Parathyroid adenoma (tissue), 2 donors: ENCODE results near the gene FNIP1.

Source experiments
- H2AFZ ChIP-seq: fragments of 300-600 bp; sonication (generic); one replicate; pipeline ENCODE4 v1.7.0; 2017; ENCODE audit warnings: antibody characterized with exemption, mild to moderate bottlenecking
- H3K27ac ChIP-seq: fragments of 300-600 bp; sonication (generic); one replicate; pipeline ENCODE4 v1.7.0; 2017
- H3K27me3 ChIP-seq: fragments of 300-600 bp; sonication (generic); one replicate; pipeline ENCODE4 v1.7.0; 2017; ENCODE audit warnings: low read length; ENCODE audit not compliant: control insufficient read depth, insufficient read depth
- H3K36me3 ChIP-seq: fragments of 300-600 bp; sonication (generic); one replicate; pipeline ENCODE4 v1.7.0; 2017; ENCODE audit warnings: low read length; ENCODE audit not compliant: control insufficient read depth, insufficient read depth
- H3K4me1 ChIP-seq: fragments of 300-600 bp; sonication (generic); one replicate; pipeline ENCODE4 v1.7.0; 2017; ENCODE audit warnings: control low read depth
- H3K4me2 ChIP-seq: fragments of 300-600 bp; sonication (generic); one replicate; pipeline ENCODE4 v1.7.0; 2017; ENCODE audit warnings: low read length
- H3K4me3 ChIP-seq: fragments of 300-600 bp; sonication (generic); one replicate; pipeline ENCODE4 v1.7.0; 2017; ENCODE audit warnings: low read depth, low read length
- H3K79me2 ChIP-seq: fragments of 300-600 bp; sonication (generic); one replicate; pipeline ENCODE4 v1.7.0; 2017; ENCODE audit warnings: control low read depth
- H3K9ac ChIP-seq: fragments of 300-600 bp; sonication (generic); one replicate; pipeline ENCODE4 v1.7.0; 2017; ENCODE audit warnings: mild to moderate bottlenecking
- H3K9me3 ChIP-seq: fragments of 300-600 bp; sonication (generic); one replicate; pipeline ENCODE4 v1.7.0; 2017; ENCODE audit warnings: low read length; ENCODE audit not compliant: control insufficient read depth
- TF ChIP-seq, protein P1 (sequence below): fragments of 300-600 bp; sonication (generic); IDR thresholded peaks from one replicate; pipeline ENCODE4 v1.7.0; 2017; ENCODE audit warnings: antibody characterized with exemption, mild to moderate bottlenecking
- donor health status: primary hyperparathyroidism.

FNIP1 gene

DNA sequence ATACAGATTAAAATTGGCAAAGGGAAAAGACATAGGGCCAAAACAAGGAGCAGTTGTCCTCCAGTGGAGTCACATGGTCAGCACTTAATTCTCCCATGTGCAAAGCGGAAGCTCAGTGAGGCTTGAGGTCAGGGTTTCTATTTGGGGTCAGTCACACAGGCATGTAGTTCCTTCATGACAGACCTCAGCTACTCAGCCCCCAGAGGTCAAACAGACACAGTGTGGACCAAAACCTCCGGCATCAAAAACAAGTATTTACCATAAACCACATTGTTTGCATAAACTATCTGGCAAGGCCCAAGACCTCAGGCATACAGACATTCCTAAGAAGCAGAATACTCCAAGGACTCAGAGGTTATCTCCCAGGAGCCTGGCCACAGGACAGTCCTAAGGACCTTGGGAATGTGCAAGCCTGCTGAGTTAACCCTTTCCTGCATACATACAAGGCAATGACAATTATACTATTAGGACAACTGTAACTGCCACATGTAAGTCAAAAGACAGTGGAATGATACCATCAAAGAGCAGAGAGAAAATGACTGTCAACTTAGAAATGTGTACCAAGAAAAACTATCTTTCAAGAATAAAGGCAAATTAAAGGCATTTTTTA, 28.7 kb upstream of the FNIP1 start:
- no peaks in the 10 kb centered on the region for H3K79me2 ChIP-seq
- TF ChIP-seq, protein P1, sequence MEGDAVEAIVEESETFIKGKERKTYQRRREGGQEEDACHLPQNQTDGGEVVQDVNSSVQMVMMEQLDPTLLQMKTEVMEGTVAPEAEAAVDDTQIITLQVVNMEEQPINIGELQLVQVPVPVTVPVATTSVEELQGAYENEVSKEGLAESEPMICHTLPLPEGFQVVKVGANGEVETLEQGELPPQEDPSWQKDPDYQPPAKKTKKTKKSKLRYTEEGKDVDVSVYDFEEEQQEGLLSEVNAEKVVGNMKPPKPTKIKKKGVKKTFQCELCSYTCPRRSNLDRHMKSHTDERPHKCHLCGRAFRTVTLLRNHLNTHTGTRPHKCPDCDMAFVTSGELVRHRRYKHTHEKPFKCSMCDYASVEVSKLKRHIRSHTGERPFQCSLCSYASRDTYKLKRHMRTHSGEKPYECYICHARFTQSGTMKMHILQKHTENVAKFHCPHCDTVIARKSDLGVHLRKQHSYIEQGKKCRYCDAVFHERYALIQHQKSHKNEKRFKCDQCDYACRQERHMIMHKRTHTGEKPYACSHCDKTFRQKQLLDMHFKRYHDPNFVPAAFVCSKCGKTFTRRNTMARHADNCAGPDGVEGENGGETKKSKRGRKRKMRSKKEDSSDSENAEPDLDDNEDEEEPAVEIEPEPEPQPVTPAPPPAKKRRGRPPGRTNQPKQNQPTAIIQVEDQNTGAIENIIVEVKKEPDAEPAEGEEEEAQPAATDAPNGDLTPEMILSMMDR: no peak
- H3K36me3 ChIP-seq: no peaks in the 10 kb centered on the region
- H2AFZ ChIP-seq: no peak overlapping the region
- no peaks in the 10 kb centered on the region for H3K9me3 ChIP-seq
- H3K4me1 ChIP-seq: no peaks in the 10 kb centered on the region
- H3K9ac ChIP-seq: no peak overlapping the region
- no peaks in the 10 kb centered on the region for H3K27me3 ChIP-seq
- H3K4me2 ChIP-seq: no peak overlapping the region
- no peak overlapping the region for H3K4me3 ChIP-seq
- H3K27ac ChIP-seq: no peak overlapping the region

DNA sequence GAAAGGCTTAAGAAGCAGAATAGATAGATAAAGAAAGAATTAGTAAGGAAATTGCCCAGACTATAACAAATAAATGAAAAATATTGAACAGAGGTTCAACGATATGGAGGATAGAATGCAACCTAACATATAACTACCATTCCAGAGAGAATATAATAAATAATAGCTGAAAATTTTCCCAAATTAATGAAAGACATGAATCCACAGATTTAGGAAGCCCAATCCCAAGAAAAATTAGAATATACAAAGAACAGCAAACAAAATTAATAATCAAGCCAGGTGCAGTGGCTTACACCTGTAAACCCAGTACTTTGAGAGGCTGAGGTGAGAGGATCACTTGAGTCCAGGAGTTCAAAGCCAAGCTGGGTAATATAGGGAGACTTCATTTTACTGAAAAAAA, 27.8 kb upstream of the FNIP1 start:
- no peak overlapping the region for H3K27ac ChIP-seq
- no peak overlapping the region for H3K4me2 ChIP-seq
- no peaks in the 10 kb centered on the region for H3K79me2 ChIP-seq
- no peaks in the 10 kb centered on the region for H3K27me3 ChIP-seq
- H3K4me3 ChIP-seq: no peak overlapping the region
- TF ChIP-seq, protein P1: no peak
- no peaks in the 10 kb centered on the region for H3K4me1 ChIP-seq
- H3K9me3 ChIP-seq: no peaks in the 10 kb centered on the region
- H3K9ac ChIP-seq: no peak overlapping the region
- H2AFZ ChIP-seq: no peak overlapping the region
- H3K36me3 ChIP-seq: no peaks in the 10 kb centered on the region

DNA sequence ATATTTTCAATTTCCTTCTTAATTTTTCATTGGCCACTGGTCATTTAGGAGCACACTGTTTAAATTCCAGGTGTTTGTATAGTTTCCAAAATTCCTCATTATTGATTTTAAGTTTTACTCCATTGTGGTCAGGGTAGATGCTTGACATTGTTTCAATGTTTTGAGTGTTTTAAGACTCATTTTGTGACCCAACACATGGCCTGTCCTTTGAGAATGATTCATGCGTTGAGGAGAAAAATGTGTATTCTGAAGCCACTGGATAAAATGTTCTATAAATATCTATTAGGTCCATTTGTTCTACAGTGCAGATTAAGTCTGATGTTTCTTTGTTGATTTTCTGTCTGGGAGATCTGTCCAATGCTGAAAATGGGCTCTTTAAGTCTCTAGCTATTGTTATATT, 24.4 kb upstream of the FNIP1 start:
- H3K36me3 ChIP-seq: no peaks in the 10 kb centered on the region
- TF ChIP-seq, protein P1: no peak
- no peaks in the 10 kb centered on the region for H3K4me1 ChIP-seq
- no peak overlapping the region for H3K9ac ChIP-seq
- H3K27me3 ChIP-seq: no peaks in the 10 kb centered on the region
- no peak overlapping the region for H3K4me2 ChIP-seq
- no peaks in the 10 kb centered on the region for H3K79me2 ChIP-seq
- H2AFZ ChIP-seq: no peak overlapping the region
- no peak overlapping the region for H3K27ac ChIP-seq
- no peak overlapping the region for H3K4me3 ChIP-seq
- no peaks in the 10 kb centered on the region for H3K9me3 ChIP-seq

DNA sequence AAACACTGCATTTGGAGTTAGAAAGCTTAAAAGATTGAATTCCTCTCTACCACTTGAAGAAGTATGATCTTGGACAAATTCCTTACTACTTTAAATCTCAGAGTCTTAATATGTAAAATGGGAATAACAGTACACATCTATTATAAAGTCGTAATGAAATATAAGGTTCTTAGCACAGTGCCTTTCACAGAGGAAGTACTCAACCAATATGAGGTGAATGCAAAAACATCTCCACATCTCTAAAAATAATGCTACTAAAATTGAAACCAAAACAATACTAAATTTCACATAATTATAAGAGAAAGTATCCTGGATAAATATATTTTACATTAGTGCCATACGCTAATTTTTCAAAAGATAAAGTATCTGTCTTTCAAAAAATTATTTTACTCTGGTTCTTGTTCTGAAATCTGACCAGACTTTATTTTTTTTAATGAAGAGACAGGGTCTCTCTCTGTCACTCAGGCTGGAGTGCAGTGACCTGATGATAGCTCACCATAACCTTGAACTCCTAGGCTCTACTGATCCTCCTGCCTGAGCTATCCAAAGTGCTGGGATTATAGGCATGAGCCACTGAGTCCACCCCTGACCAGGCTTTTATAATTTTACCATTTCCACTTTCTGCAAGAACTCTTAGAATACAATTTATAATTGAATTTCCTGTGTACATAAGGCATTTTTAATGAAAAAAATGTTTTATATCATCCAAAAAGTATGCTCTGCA, 21.3 kb upstream of the FNIP1 start:
- Histone ChIP-seq H3K27ac (no peak overlapping the region), H3K27me3 (no peaks in the 10 kb centered on the region), H3K4me1 (no peaks in the 10 kb centered on the region), H3K9ac (no peak overlapping the region), H3K4me3 (no peak overlapping the region), H3K36me3 (no peaks in the 10 kb centered on the region), H3K79me2 (no peaks in the 10 kb centered on the region), H3K9me3 (no peaks in the 10 kb centered on the region), H3K4me2 (no peak overlapping the region), H2AFZ (no peak overlapping the region)
- TF ChIP-seq, protein P1: no peak

DNA sequence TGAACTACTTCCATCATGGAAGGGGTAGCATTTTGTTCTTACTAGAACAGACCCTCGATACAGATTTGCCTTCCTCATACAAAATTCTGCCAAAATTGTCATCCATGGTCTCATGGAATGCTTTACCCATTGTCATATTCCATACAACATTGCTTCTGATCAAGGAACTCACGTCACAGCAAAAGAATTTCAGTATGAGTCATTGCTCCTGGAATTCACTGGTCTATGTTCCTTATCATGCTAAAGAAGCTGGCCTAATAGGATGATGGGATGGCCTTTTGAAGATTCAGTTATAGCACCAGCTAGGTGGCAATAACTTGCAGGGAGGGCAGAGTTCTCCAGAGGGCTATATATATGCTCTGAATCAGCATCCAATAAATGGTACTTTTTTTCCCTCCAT, 18.2 kb upstream of the FNIP1 start:
- H3K27me3 ChIP-seq: no peaks in the 10 kb centered on the region
- H3K36me3 ChIP-seq: no peaks in the 10 kb centered on the region
- H2AFZ ChIP-seq: no peak overlapping the region
- no peaks in the 10 kb centered on the region for H3K4me1 ChIP-seq
- H3K79me2 ChIP-seq: no peaks in the 10 kb centered on the region
- H3K4me2 ChIP-seq: no peak overlapping the region
- H3K4me3 ChIP-seq: no peak overlapping the region
- no peak overlapping the region for H3K27ac ChIP-seq
- H3K9ac ChIP-seq: no peak overlapping the region
- TF ChIP-seq, protein P1: no peak
- H3K9me3 ChIP-seq: no peaks in the 10 kb centered on the region
